ENCODE results near the gene FGFR2.
"Not testable (repeated sequence)": the region's sequence is repeated elsewhere in the genome, so short reads cannot be mapped to it uniquely, and the experiment has no call there.

FGFR2 gene

DNA sequence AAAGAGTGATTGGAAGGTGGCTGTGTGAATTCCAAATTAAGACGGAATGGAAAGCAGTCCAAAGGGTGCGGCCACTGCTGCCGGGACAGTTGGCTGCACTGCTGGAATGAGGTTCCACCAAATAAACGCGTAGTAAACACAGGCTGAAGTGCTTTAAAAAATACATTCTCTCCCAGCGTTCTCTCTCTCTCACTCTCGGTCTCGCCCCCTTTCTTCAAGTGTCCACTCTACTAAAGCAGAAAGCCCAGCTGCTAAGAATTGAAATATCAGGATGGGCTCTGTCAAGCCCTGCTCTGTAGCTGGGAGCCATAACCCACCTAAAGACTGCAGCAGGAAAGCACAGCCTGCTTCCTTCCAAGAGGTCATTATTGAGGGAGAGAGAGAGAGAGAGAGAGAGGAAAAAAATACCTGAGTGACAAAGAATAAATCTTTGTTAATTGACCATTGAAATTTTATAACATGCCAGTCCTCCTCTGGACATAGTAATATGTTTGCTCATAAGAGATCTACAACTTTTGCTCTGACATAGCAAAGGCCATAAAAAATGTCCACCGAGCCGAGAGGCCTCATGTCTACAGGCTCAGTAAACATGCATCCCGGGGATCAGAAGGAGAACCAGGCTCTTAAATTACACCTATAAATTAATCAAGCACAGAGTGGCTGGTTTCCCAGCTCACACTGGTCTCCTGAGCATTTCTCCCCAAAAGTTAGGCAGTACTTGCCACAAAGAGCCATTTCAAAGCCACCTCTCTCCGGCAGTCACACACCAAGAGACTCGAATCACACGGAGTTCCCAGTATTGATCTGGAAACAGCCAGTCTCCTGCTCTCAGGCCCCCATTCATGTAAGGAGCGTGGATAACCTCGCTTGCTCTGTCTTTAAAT is 72.8 kb downstream of the FGFR2 start:
- H3K27ac ChIP-seq (ENCODE audit: low read length), result no peak overlapping the region
- no peak overlapping the region for H3K9ac ChIP-seq (ENCODE audit: low read depth, low read length)
- H3K4me1 ChIP-seq (ENCODE audit: insufficient read depth, low read length), result peaks cover 7% of the 10 kb centered on the region
- H3K36me3 ChIP-seq (ENCODE audit: insufficient read depth, low read depth, low read length), result peaks cover 77% of the 10 kb centered on the region
- H3K9me3 ChIP-seq (ENCODE audit: insufficient read depth, low read depth, low read length), result no peaks in the 10 kb centered on the region
- no peaks in the 10 kb centered on the region for H3K27me3 ChIP-seq (ENCODE audit: insufficient read depth, low read length)
- H3K4me3 ChIP-seq (ENCODE audit: low read length), result no peak overlapping the region

- H3K9ac ChIP-seq (ENCODE audit: low read depth, low read length), result no peak overlapping the region
- H3K4me1 ChIP-seq (ENCODE audit: insufficient read depth, low read length), result peaks cover 7% of the 10 kb centered on the region
- no peaks in the 10 kb centered on the region for H3K27me3 ChIP-seq (ENCODE audit: insufficient read depth, low read length)
- peaks cover 83% of the 10 kb centered on the region for H3K36me3 ChIP-seq (ENCODE audit: insufficient read depth, low read depth, low read length)
- H3K4me3 ChIP-seq (ENCODE audit: low read length), result no peak overlapping the region
- no peaks in the 10 kb centered on the region for H3K9me3 ChIP-seq (ENCODE audit: insufficient read depth, low read depth, low read length)
- H3K27ac ChIP-seq (ENCODE audit: low read length), result no peak overlapping the region
Observed at GRCh38 chr10:121524157-121524817, 74.0 kb downstream of the FGFR2 start.

GRCh38 chr10:121522831-121523230 is 75.4 kb downstream of the FGFR2 start:
- peaks cover 93% of the 10 kb centered on the region for H3K36me3 ChIP-seq (ENCODE audit: insufficient read depth, low read depth, low read length)
- no peak overlapping the region for H3K27ac ChIP-seq (ENCODE audit: low read length)
- H3K27me3 ChIP-seq (ENCODE audit: insufficient read depth, low read length), result no peaks in the 10 kb centered on the region
- H3K4me1 ChIP-seq (ENCODE audit: insufficient read depth, low read length), result peaks cover under 1% of the 10 kb centered on the region; the same call in 1 of the 2 replicates
- H3K4me3 ChIP-seq (ENCODE audit: low read length), result no peak overlapping the region
- H3K9me3 ChIP-seq (ENCODE audit: insufficient read depth, low read depth, low read length), result no peaks in the 10 kb centered on the region
- no peak overlapping the region for H3K9ac ChIP-seq (ENCODE audit: low read depth, low read length)

- Histone ChIP-seq H3K36me3 (ENCODE audit: insufficient read depth, low read depth, low read length) (peaks cover 93% of the 10 kb centered on the region), H3K9ac (ENCODE audit: low read depth, low read length) (no peak overlapping the region), H3K4me1 (ENCODE audit: insufficient read depth, low read length) (no peaks in the 10 kb centered on the region; the same call in 1 of the 2 replicates), H3K27ac (ENCODE audit: low read length) (no peak overlapping the region), H3K9me3 (ENCODE audit: insufficient read depth, low read depth, low read length) (no peaks in the 10 kb centered on the region), H3K27me3 (ENCODE audit: insufficient read depth, low read length) (no peaks in the 10 kb centered on the region), H3K4me3 (ENCODE audit: low read length) (no peak overlapping the region)
Observed at GRCh38 chr10:121521794-121522556, 76.3 kb downstream of the FGFR2 start.

DNA sequence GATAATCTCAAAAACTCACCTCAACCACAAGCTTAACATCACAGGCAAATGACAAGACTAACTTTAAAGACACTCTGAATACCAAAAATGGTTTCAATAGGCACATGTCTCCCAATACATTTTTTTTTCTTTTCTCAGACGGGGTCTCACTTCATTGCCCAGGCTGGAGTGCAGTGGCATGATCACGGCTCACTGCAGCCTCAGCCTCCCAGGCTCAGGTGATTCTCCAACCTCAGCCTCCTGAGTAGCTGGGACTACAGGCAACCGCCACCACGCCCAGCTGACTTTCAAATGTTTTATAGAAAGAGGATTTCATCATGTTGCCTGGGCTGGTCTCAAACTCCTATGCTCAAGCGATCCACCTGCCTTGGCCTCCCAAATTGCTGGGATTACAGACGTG is 77.7 kb downstream of the FGFR2 start:
- H3K4me1 ChIP-seq (ENCODE audit: insufficient read depth, low read length), result not testable (repeated sequence)

GRCh38 chr10:121519901-121520493 is 78.2 kb downstream of the FGFR2 start:
- Histone ChIP-seq H3K27ac (ENCODE audit: low read length) (no peak overlapping the region), H3K4me3 (ENCODE audit: low read length) (no peak overlapping the region), H3K27me3 (ENCODE audit: insufficient read depth, low read length) (no peaks in the 10 kb centered on the region), H3K4me1 (ENCODE audit: insufficient read depth, low read length) (no peaks in the 10 kb centered on the region), H3K9me3 (ENCODE audit: insufficient read depth, low read depth, low read length) (no peaks in the 10 kb centered on the region), H3K9ac (ENCODE audit: low read depth, low read length) (no peak overlapping the region), H3K36me3 (ENCODE audit: insufficient read depth, low read depth, low read length) (peaks cover 92% of the 10 kb centered on the region)

More for the DNA sequence above, 77.7 kb downstream of the FGFR2 start:
- H3K27me3 ChIP-seq (ENCODE audit: insufficient read depth, low read length); H3K27ac ChIP-seq (ENCODE audit: low read length); H3K9ac ChIP-seq (ENCODE audit: low read depth, low read length); H3K4me3 ChIP-seq (ENCODE audit: low read length); H3K9me3 ChIP-seq (ENCODE audit: insufficient read depth, low read depth, low read length): not testable (repeated sequence)
- peaks cover 92% of the 10 kb centered on the region for H3K36me3 ChIP-seq (ENCODE audit: insufficient read depth, low read depth, low read length)

GRCh38 chr10:121519411-121519810 is 78.8 kb downstream of the FGFR2 start:
- Histone ChIP-seq H3K9me3 (ENCODE audit: insufficient read depth, low read depth, low read length) (no peaks in the 10 kb centered on the region), H3K4me1 (ENCODE audit: insufficient read depth, low read length) (0 out of 2 replicates have a peak, but pooled peaks cover 2% of the 10 kb centered on the region), H3K36me3 (ENCODE audit: insufficient read depth, low read depth, low read length) (peaks cover 92% of the 10 kb centered on the region), H3K27ac (ENCODE audit: low read length) (no peak overlapping the region), H3K9ac (ENCODE audit: low read depth, low read length) (no peak overlapping the region), H3K27me3 (ENCODE audit: insufficient read depth, low read length) (no peaks in the 10 kb centered on the region), H3K4me3 (ENCODE audit: low read length) (no peak overlapping the region)

- no peak overlapping the region for H3K27ac ChIP-seq (ENCODE audit: low read length)
- H3K27me3 ChIP-seq (ENCODE audit: insufficient read depth, low read length), result no peaks in the 10 kb centered on the region
- H3K4me3 ChIP-seq (ENCODE audit: low read length), result no peak overlapping the region
- H3K9me3 ChIP-seq (ENCODE audit: insufficient read depth, low read depth, low read length), result no peaks in the 10 kb centered on the region
- H3K9ac ChIP-seq (ENCODE audit: low read depth, low read length), result no peak overlapping the region
- 0 out of 2 replicates have a peak, but pooled peaks cover 4% of the 10 kb centered on the region for H3K4me1 ChIP-seq (ENCODE audit: insufficient read depth, low read length)
- H3K36me3 ChIP-seq (ENCODE audit: insufficient read depth, low read depth, low read length), result peaks cover 93% of the 10 kb centered on the region
Observed at GRCh38 chr10:121518333-121518732, 79.9 kb downstream of the FGFR2 start.

DNA sequence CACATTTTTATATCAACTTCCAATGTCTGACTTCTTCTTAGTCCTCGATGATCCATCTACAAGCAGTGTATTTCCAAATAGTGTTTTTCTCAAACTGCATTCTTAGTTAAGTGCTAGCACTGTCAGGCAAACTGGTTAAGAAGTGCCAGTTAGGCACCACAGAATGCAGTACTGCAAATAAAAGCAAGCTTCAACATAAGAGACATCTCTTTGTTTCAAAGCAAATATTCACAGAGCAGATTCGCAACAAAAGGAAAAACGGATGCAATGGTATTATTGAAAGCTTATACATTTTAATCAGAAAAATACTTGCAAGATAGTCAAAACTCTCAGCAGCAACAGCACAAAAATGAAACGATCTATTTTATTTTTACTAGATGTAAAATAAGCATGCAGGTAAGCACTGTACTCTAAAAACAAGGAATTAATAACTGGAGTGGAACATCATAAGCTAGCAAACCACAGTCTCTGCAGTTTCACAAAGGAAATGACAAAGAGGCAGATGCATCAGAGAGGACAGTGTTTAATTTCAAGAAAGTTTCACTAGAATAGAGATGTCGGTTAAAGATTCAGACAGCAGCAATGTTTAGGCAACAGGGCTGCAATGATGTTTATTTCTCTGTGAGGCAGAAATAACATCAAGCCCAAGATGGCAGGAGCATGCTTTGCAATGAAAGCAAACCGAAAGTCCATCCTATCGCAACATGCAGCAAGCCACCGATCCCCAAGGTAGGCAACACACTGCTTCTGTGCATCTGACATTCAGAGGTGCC is 82.0 kb downstream of the FGFR2 start:
- Histone ChIP-seq H3K27ac (ENCODE audit: low read length) (no peak overlapping the region), H3K9ac (ENCODE audit: low read depth, low read length) (no peak overlapping the region), H3K9me3 (ENCODE audit: insufficient read depth, low read depth, low read length) (no peaks in the 10 kb centered on the region), H3K27me3 (ENCODE audit: insufficient read depth, low read length) (no peaks in the 10 kb centered on the region), H3K4me3 (ENCODE audit: low read length) (no peak overlapping the region), H3K36me3 (ENCODE audit: insufficient read depth, low read depth, low read length) (peaks cover 97% of the 10 kb centered on the region), H3K4me1 (ENCODE audit: insufficient read depth, low read length) (0 out of 2 replicates have a peak, but pooled peaks cover 9% of the 10 kb centered on the region)

GRCh38 chr10:121514141-121514865 is 83.9 kb downstream of the FGFR2 start:
- Histone ChIP-seq H3K4me3 (ENCODE audit: low read length) (no peak overlapping the region), H3K36me3 (ENCODE audit: insufficient read depth, low read depth, low read length) (peaks cover 92% of the 10 kb centered on the region), H3K27ac (ENCODE audit: low read length) (no peak overlapping the region), H3K27me3 (ENCODE audit: insufficient read depth, low read length) (no peaks in the 10 kb centered on the region), H3K9ac (ENCODE audit: low read depth, low read length) (no peak overlapping the region), H3K4me1 (ENCODE audit: insufficient read depth, low read length) (0 out of 2 replicates have a peak, but pooled peaks cover 11% of the 10 kb centered on the region), H3K9me3 (ENCODE audit: insufficient read depth, low read depth, low read length) (no peaks in the 10 kb centered on the region)
